RWPE1 (cell line): ENCODE measurements around the gene HCN2.

Source experiments
- CTCF ChIA-PET: fragments of 350-600 bp; sonication (Branson Sonifier 250); formaldehyde crosslinking; extraction: SDS; loops from one replicate; lab custom pipeline; 2021; lab: Yijun Ruan, JAX
- POLR2A ChIA-PET: fragments of 400-600 bp; formaldehyde crosslinking; extraction: SDS; loops from one replicate; lab custom pipeline; 2020; ENCODE audit warnings: antibody characterized with exemption; ENCODE audit not compliant: low non-redundant PET; lab: Yijun Ruan, JAX
- DNase-seq: peaks from one replicate; pipeline ENCODE4 v3.0.0; 2012; ENCODE audit warnings: low spot score
- H3K27ac ChIP-seq: fragments of 450-650 bp; 2 replicates; pipeline ENCODE4 v1.5.1; 2017
- TF ChIP-seq, protein P1 (sequence below): fragments of 450-650 bp; conservative IDR thresholded peaks from 2 replicates; pipeline ENCODE4 v1.5.1; 2017; ENCODE audit warnings: low read depth, mild to moderate bottlenecking

HCN2 gene

GRCh38 chr19:609004-609346 is 19.3 kb downstream of the HCN2 start:
- ChIA-PET POLR2A (no interaction called here), CTCF (no interaction called here)
- TF ChIP-seq, protein P1, sequence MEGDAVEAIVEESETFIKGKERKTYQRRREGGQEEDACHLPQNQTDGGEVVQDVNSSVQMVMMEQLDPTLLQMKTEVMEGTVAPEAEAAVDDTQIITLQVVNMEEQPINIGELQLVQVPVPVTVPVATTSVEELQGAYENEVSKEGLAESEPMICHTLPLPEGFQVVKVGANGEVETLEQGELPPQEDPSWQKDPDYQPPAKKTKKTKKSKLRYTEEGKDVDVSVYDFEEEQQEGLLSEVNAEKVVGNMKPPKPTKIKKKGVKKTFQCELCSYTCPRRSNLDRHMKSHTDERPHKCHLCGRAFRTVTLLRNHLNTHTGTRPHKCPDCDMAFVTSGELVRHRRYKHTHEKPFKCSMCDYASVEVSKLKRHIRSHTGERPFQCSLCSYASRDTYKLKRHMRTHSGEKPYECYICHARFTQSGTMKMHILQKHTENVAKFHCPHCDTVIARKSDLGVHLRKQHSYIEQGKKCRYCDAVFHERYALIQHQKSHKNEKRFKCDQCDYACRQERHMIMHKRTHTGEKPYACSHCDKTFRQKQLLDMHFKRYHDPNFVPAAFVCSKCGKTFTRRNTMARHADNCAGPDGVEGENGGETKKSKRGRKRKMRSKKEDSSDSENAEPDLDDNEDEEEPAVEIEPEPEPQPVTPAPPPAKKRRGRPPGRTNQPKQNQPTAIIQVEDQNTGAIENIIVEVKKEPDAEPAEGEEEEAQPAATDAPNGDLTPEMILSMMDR: no peak
- no peak overlapping the region for H3K27ac ChIP-seq
- no peak for DNase-seq

DNA sequence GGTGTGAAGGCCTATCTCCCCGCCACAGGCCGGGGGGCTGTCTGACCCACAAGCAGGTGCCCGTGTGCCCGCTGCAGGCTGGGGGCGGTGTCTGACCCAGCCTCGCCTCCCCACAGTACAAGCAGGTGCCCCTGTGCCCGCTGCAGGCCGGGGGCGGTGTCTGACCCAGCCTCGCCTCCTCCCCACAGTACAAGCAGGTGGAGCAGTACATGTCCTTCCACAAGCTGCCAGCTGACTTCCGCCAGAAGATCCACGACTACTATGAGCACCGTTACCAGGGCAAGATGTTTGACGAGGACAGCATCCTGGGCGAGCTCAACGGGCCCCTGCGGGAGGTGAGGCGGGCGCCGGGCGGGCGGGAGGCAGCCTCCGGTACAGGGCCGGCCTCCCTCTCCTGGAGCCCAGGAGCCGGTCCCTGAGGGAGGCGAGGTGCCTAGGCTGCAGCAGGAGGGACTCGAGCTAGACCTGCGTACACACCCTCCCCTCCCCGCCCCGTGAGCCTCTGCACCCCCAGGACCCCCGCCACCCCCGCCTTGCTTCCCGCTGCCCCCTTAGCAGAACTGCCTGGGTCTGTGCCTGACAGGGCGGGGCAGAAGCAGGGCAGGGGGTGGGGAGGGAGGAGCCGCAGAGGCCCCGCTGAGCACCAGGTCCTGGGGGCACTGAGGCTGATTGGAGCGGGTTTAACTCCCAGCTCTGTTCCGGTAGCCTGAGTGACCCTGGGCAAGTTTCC is 20.6 kb downstream of the HCN2 start:
- TF ChIP-seq, protein P1: no peak
- ChIA-PET POLR2A (no interaction called here), CTCF (interaction anchor here (0.6 kb wide), 1 partner anchor 174 kb away, joined by 3 read pairs; no protein-coding TSS in a partner anchor)
- DNase-seq: no peak
- no peak overlapping the region; the same call in 1 of the 2 replicates for H3K27ac ChIP-seq

- ChIA-PET POLR2A (no interaction called here), CTCF (no interaction called here)
- peak overlapping the region; percentile 21 for H3K27ac ChIP-seq
- TF ChIP-seq, protein P1: no peak
- DNase-seq: no peak
These were observed 21.3 kb downstream of the HCN2 start for GRCh38 chr19:610801-611480.

DNA sequence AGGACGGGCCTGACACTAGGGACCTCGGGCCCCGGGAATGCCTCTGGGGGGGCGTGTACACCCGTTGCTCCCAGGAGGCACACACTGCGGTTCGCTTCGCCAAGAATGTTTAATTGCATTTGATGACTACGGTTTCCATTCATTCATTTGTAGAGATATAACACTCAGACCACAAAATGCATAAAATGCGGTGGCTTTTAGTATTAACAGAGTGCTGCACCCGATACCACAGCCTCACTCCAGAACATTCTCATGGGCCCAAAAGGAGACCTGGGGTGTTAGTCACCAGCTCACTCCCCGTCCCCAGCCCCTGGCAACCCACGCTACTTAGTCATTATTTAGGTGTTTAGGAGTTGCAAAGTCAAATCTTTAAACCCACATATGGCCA is 21.8 kb downstream of the HCN2 start:
- TF ChIP-seq, protein P1: no peak
- H3K27ac ChIP-seq: peak overlapping the region; percentile 21
- ChIA-PET POLR2A (no interaction called here), CTCF (interaction anchor here (0.9 kb wide), 1 partner anchor 61 kb away, joined by 3 read pairs; no protein-coding TSS in a partner anchor)
- peak; percentile 76 for DNase-seq

DNA sequence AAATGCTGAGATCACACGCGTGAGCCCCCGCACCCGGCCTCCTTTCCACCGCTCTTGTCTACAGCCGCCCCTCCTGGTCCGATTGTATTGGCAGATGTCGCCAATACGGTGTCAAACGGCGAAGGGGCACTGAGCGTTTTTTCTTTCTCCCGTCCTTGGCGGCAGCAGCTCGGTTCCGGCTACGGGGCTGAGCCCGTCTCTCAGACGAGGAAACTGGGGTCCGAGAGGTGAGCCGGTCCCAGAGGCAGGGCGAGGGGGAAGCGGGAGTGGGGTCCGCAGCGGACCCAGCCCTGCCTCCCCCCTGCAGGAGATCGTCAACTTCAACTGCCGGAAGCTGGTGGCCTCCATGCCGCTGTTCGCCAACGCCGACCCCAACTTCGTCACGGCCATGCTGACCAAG is 23.3 kb downstream of the HCN2 start:
- TF ChIP-seq, protein P1: no peak
- POLR2A ChIA-PET: no interaction called here
- DNase-seq: no peak
- CTCF ChIA-PET: no interaction called here
- H3K27ac ChIP-seq: no peak overlapping the region

GRCh38 chr19:613732-614567 is 24.3 kb downstream of the HCN2 start:
- no peak for DNase-seq
- ChIA-PET CTCF (no interaction called here), POLR2A (no interaction called here)
- TF ChIP-seq, protein P1: no peak
- H3K27ac ChIP-seq: no peak overlapping the region
